Brain microvascular endothelial cell (primary cell): ENCODE measurements around the gene CRACDL.

Source experiments
- DNase-seq: peaks from one replicate; pipeline ENCODE4 v3.0.0-alpha.2; 2020
- H3K27ac ChIP-seq: fragments of 250-450 bp; sonication (Bioruptor Pico); 2 replicates; pipeline ENCODE4 v1.5.1; 2020; ENCODE audit warnings: mild to moderate bottlenecking, moderate library complexity
- H3K27me3 ChIP-seq: fragments of 250-450 bp; sonication (Bioruptor Pico); replicated peaks from 2 replicates; pipeline ENCODE4 v1.5.1; 2020; ENCODE audit warnings: mild to moderate bottlenecking
- H3K36me3 ChIP-seq: fragments of 250-450 bp; sonication (Bioruptor Pico); replicated peaks from 2 replicates; pipeline ENCODE4 v1.5.1; 2020; ENCODE audit warnings: mild to moderate bottlenecking
- H3K4me3 ChIP-seq: 2 replicates; pipeline ENCODE4 v1.5.1; 2011; ENCODE audit warnings: low read depth, mild to moderate bottlenecking, control low read depth, low read length, moderate library complexity
- in situ Hi-C: cut with HindIII; loops from 2 replicates; pipeline ENCODE4 v1.10.0; 2017; ENCODE audit warnings: low sequenced_read_pairs, low pct_ligation_motif_present
- TF ChIP-seq, protein P1 (sequence below): IDR thresholded peaks from 2 replicates; pipeline ENCODE4 v1.5.1; 2011; ENCODE audit warnings: low read depth, mild to moderate bottlenecking, moderate library complexity, low read length, control low read depth, inconsistent platforms; ENCODE audit errors: missing control alignments

Gene CRACDL

DNA sequence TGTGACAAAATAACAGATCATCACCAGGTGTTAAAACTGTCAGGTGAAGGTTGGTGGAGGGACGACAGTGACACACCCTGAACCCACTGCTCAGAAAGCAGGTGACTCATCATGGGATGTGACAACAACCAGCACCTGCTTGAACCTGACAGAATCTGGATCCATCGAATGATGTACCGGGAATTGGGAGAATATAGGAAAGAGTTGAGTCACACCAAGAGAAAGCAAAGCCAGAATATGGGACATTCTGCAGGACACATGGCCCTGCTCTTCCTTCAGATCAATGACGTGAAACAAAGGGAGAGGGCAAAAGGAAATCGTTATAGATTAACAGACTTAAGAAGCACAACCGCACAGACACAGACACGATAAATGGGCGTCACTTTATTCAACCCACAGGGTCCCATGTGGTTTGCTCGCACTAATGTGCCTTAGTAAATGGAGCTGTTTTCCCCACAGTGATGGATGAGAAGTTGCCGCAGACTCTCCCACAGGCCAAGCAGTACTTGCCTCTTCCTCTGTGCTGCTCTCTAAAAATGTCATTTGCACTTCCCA, 100.1 kb downstream of the CRACDL start:
- no peak overlapping the region for H3K4me3 ChIP-seq
- DNase-seq = no peak

DNA sequence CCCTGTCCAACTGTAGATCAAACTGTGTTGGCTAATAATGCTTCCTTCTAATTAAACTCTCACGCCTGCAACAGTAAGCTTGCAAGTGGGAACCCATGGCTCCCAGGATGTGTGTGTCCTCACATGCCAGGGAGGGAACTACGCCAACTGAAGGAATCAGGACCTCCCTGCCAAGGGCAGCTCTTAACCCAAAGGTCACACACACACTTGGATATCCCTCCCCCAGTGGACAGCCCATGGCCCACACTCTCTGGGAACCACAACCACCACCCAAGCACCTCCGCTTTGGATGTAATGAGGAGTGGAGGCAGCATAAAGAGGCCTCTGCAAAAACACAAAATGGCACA, 102.1 kb downstream of the CRACDL start:
- no peak for DNase-seq
- TF ChIP-seq, protein P1, sequence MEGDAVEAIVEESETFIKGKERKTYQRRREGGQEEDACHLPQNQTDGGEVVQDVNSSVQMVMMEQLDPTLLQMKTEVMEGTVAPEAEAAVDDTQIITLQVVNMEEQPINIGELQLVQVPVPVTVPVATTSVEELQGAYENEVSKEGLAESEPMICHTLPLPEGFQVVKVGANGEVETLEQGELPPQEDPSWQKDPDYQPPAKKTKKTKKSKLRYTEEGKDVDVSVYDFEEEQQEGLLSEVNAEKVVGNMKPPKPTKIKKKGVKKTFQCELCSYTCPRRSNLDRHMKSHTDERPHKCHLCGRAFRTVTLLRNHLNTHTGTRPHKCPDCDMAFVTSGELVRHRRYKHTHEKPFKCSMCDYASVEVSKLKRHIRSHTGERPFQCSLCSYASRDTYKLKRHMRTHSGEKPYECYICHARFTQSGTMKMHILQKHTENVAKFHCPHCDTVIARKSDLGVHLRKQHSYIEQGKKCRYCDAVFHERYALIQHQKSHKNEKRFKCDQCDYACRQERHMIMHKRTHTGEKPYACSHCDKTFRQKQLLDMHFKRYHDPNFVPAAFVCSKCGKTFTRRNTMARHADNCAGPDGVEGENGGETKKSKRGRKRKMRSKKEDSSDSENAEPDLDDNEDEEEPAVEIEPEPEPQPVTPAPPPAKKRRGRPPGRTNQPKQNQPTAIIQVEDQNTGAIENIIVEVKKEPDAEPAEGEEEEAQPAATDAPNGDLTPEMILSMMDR = no peak
- Histone ChIP-seq H3K36me3 (no peaks in the 10 kb centered on the region), H3K27me3 (no peaks in the 10 kb centered on the region), H3K27ac (no peak overlapping the region), H3K4me3 (no peak overlapping the region)
- in situ Hi-C loops = no loop called here

More for the DNA sequence above, 100.1 kb downstream of the CRACDL start:
- TF ChIP-seq, protein P1 = no peak
- no peaks in the 10 kb centered on the region for H3K27me3 ChIP-seq
- in situ Hi-C loops = no loop called here
- H3K36me3 ChIP-seq = no peaks in the 10 kb centered on the region
- no peak overlapping the region for H3K27ac ChIP-seq

DNA sequence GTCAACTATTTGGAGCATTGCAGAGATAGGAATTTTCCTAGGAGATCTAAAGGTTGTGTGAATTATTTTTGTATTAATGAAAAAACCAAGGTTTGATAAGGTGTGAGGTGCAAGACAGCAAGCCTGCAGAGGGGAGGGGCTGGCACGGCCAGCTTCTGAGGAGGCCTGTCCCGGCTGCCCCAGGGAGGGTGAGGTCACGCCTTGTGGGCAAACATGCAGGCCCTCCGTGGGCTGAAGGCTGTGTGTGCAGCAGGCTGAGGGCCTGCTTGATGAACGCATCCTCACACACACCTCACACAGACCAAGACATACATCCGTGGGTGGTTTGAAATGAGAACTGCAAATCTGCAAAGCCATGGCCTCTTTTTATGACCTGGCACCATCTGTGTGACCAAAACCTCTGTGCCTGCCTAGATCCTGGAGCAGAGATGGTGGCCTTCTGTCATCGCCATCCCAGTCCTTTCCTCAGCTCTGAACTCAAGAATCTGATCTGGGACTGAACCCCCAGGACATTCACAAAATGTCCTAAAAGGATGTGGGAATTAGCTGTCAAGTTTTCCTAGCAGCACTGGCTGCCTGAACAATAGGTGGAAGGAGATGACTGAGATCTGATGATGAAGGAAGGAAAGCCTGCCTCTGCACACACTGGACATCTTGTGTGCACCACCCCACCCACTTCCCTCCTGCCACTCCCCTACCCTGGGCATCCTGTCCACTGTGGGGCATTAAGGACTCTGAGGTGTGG, 102.7 kb downstream of the CRACDL start:
- H3K4me3 ChIP-seq = no peak overlapping the region
- in situ Hi-C loops = no loop called here
- H3K36me3 ChIP-seq = no peaks in the 10 kb centered on the region
- no peaks in the 10 kb centered on the region for H3K27me3 ChIP-seq
- H3K27ac ChIP-seq = no peak overlapping the region
- no peak for DNase-seq
- TF ChIP-seq, protein P1 = no peak

DNA sequence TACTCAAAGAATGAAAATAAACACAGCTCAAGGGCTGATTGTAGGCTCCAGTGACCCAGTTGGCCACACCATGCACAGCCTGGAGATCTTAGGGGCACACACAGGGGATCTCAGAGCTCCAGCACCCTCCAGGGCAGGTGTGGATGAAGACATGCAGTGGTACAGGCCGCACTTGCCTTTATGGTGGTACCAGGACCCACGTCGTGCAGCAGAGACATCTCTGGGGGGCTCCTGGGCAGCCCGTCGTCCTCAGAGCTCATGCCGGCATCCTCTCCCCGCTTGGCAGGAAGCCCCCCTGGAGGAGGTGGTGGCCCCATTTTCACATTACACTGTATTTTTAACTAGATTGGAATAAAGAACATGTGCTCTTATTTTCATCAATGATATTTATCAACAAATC, 103.9 kb downstream of the CRACDL start:
- TF ChIP-seq, protein P1 = no peak
- no peak overlapping the region for H3K27ac ChIP-seq
- no peak overlapping the region for H3K4me3 ChIP-seq
- no peaks in the 10 kb centered on the region for H3K27me3 ChIP-seq
- in situ Hi-C loops = no loop called here
- DNase-seq = no peak
- H3K36me3 ChIP-seq = no peaks in the 10 kb centered on the region

DNA sequence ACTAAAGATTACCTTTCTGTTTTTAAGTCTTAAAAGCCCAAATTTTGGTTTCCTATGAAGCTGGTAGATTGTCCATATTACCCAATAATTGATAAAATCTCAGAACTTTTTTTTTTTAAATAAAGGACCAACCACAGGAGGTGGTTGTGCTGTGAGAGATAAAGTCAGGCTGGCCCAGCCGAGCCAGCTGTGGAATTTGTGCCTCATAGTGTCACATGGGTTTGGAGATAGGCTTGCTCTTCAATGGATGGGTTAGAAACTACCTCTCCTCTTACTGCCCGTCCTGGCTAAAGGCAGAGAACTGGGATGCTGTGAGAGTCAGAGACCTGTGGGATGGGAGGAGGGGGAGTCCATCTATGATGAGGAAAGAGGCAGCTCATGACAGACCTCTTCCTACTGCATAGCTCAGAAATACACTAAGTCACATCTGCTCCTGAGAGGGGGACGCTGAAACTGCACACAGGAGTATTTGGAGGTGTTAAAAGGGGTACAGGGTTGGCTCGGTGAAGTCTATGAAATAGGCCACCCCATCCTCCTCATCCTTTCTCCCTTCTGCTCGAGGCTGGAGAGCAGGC, 105.4 kb downstream of the CRACDL start:
- in situ Hi-C loops = no loop called here
- DNase-seq = no peak
- Histone ChIP-seq H3K36me3 (no peaks in the 10 kb centered on the region), H3K27ac (no peak overlapping the region), H3K27me3 (no peaks in the 10 kb centered on the region), H3K4me3 (no peak overlapping the region)
- TF ChIP-seq, protein P1 = no peak
